Limb (tissue), 2 donors: ENCODE data around the gene NKX2-3.

Experiments
- DNase-seq, 2 donors: peaks; one replicate each; pipeline ENCODE4 v3.0.0-alpha.2; 2016; ENCODE audit errors: extremely low spot score in 2 of 2

NKX2-3 gene

GRCh38 chr10:99573790-99574189, 41.0 kb downstream of the NKX2-3 start:
- no peak for DNase-seq

- no peak for DNase-seq
These were observed 47.2 kb downstream of the NKX2-3 start for GRCh38 chr10:99579971-99580370.

- DNase-seq: no peak
These were observed 49.6 kb downstream of the NKX2-3 start for GRCh38 chr10:99582255-99582770.

- no peak for DNase-seq
These were observed 50.9 kb downstream of the NKX2-3 start for GRCh38 chr10:99583687-99584086.
